Measurements from ENCODE around the gene HSPB2.

HSPB2 gene

GRCh38 chr11:111937844-111938243 lies 25.3 kb downstream of the HSPB2 start:
- Histone ChIP-seq H3K27me3 (ENCODE audit: control insufficient read depth in 3 of 3, insufficient read depth in 3 of 3, low read depth in 1 of 3, low read length in 3 of 3) (no peaks in the 10 kb centered on the region), H3K9ac (ENCODE audit: low read depth, low read length, poor library complexity) (no peak overlapping the region), H3K14ac (ENCODE audit: low read length) (no peak overlapping the region), H2AK5ac (ENCODE audit: low read depth, low read length) (peak overlapping the region; percentile 7), H3K36me3 (replicated peaks in 1 of 2; ENCODE audit: control insufficient read depth in 2 of 2, insufficient read depth in 2 of 2, low read length in 2 of 2) (peaks cover 0 to 16% of the 10 kb centered on the region in 2 donors), H2AFZ (ENCODE audit: low read length) (peak overlapping the region; percentile 81), H2BK5ac (ENCODE audit: low read length) (no peak overlapping the region), H3K18ac (ENCODE audit: low read length) (peak overlapping the region; percentile 91), H3K79me1 (ENCODE audit: low read depth, low read length) (no peaks in the 10 kb centered on the region), H3K23ac (ENCODE audit: low read depth, low read length, poor library complexity) (no peak overlapping the region), H3K4ac (ENCODE audit: low read length) (no peak overlapping the region), H4K91ac (ENCODE audit: low read depth, low read length, poor library complexity) (no peak overlapping the region), H3K4me2 (ENCODE audit: insufficient read depth, low read length, poor library complexity, severe bottlenecking) (peak overlapping the region; percentile 70), H2BK12ac (ENCODE audit: low read length) (no peak overlapping the region), H3K4me3 (ENCODE audit: low read length in 2 of 2) (peak overlapping the region; percentile 54 to 85), H4K8ac (ENCODE audit: low read depth, low read length) (no peak overlapping the region), H2BK120ac (ENCODE audit: low read depth, low read length) (no peak overlapping the region), H3K9me3 (replicated peaks in 1 of 2; ENCODE audit: control insufficient read depth in 2 of 2, insufficient read depth in 1 of 2, low read depth in 1 of 2, low read length in 2 of 2) (no peaks in the 10 kb centered on the region), H3K27ac (replicated peaks; ENCODE audit: low read length) (peak overlapping the region; percentile 93), H2BK15ac (ENCODE audit: low read length) (no peak overlapping the region), H3K4me1 (ENCODE audit: control insufficient read depth in 2 of 2, insufficient read depth in 1 of 2, low read depth in 1 of 2, low read length in 2 of 2) (peaks cover 19 to 36% of the 10 kb centered on the region in 2 donors)
- WGBS, 2 donors (ENCODE audit: extremely low coverage in 2 of 2, insufficient read length in 2 of 2, insufficient replicate concordance in 1 of 2): no CpG with 5 or more reads among the region's 7 CpGs
- no peak for DNase-seq (ENCODE audit: low spot score)

GRCh38 chr11:111938687-111939160 lies 26.2 kb downstream of the HSPB2 start:
- no peaks in the 10 kb centered on the region for H3K9me3 ChIP-seq (replicated peaks in 1 of 2; ENCODE audit: control insufficient read depth in 2 of 2, insufficient read depth in 1 of 2, low read depth in 1 of 2, low read length in 2 of 2)
- no peak overlapping the region for H3K9ac ChIP-seq (ENCODE audit: low read depth, low read length, poor library complexity)
- no peak overlapping the region for H2BK120ac ChIP-seq (ENCODE audit: low read depth, low read length)
- H4K8ac ChIP-seq (ENCODE audit: low read depth, low read length): no peak overlapping the region
- peaks cover 0 to 21% of the 10 kb centered on the region in 2 donors for H3K36me3 ChIP-seq (replicated peaks in 1 of 2; ENCODE audit: control insufficient read depth in 2 of 2, insufficient read depth in 2 of 2, low read length in 2 of 2)
- no peak overlapping the region for H2AK5ac ChIP-seq (ENCODE audit: low read depth, low read length)
- no peak overlapping the region for H3K18ac ChIP-seq (ENCODE audit: low read length)
- peaks cover 19 to 36% of the 10 kb centered on the region in 2 donors for H3K4me1 ChIP-seq (ENCODE audit: control insufficient read depth in 2 of 2, insufficient read depth in 1 of 2, low read depth in 1 of 2, low read length in 2 of 2)
- no peaks in the 10 kb centered on the region for H3K79me1 ChIP-seq (ENCODE audit: low read depth, low read length)
- H2BK5ac ChIP-seq (ENCODE audit: low read length): no peak overlapping the region
- no peak overlapping the region for H2AFZ ChIP-seq (ENCODE audit: low read length)
- H2BK12ac ChIP-seq (ENCODE audit: low read length): no peak overlapping the region
- peak overlapping the region; percentile 41 for H3K27ac ChIP-seq (replicated peaks; ENCODE audit: low read length)
- H3K4me3 ChIP-seq (ENCODE audit: low read length in 2 of 2): no peak overlapping the region
- no peak for DNase-seq (ENCODE audit: low spot score)
- H2BK15ac ChIP-seq (ENCODE audit: low read length): no peak overlapping the region
- H3K23ac ChIP-seq (ENCODE audit: low read depth, low read length, poor library complexity): no peak overlapping the region
- H4K91ac ChIP-seq (ENCODE audit: low read depth, low read length, poor library complexity): no peak overlapping the region
- WGBS, 2 donors (ENCODE audit: extremely low coverage in 2 of 2, insufficient read length in 2 of 2, insufficient replicate concordance in 1 of 2): no CpG with 5 or more reads among the region's 7 CpGs
- no peak overlapping the region for H3K4ac ChIP-seq (ENCODE audit: low read length)
- H3K27me3 ChIP-seq (ENCODE audit: control insufficient read depth in 3 of 3, insufficient read depth in 3 of 3, low read depth in 1 of 3, low read length in 3 of 3): no peaks in the 10 kb centered on the region
- no peak overlapping the region for H3K14ac ChIP-seq (ENCODE audit: low read length)
- H3K4me2 ChIP-seq (ENCODE audit: insufficient read depth, low read length, poor library complexity, severe bottlenecking): no peak overlapping the region

- Histone ChIP-seq H2AFZ (ENCODE audit: low read length) (no peak overlapping the region), H3K4ac (ENCODE audit: low read length) (no peak overlapping the region), H2AK5ac (ENCODE audit: low read depth, low read length) (no peak overlapping the region), H3K4me2 (ENCODE audit: insufficient read depth, low read length, poor library complexity, severe bottlenecking) (no peak overlapping the region), H4K91ac (ENCODE audit: low read depth, low read length, poor library complexity) (no peak overlapping the region), H3K27me3 (ENCODE audit: control insufficient read depth in 3 of 3, insufficient read depth in 3 of 3, low read depth in 1 of 3, low read length in 3 of 3) (no peaks in the 10 kb centered on the region), H2BK120ac (ENCODE audit: low read depth, low read length) (no peak overlapping the region), H3K23ac (ENCODE audit: low read depth, low read length, poor library complexity) (no peak overlapping the region), H3K18ac (ENCODE audit: low read length) (no peak overlapping the region), H2BK12ac (ENCODE audit: low read length) (no peak overlapping the region), H3K79me1 (ENCODE audit: low read depth, low read length) (no peaks in the 10 kb centered on the region), H2BK15ac (ENCODE audit: low read length) (no peak overlapping the region), H4K8ac (ENCODE audit: low read depth, low read length) (no peak overlapping the region), H3K36me3 (replicated peaks in 1 of 2; ENCODE audit: control insufficient read depth in 2 of 2, insufficient read depth in 2 of 2, low read length in 2 of 2) (peaks cover 0 to 34% of the 10 kb centered on the region in 2 donors), H2BK5ac (ENCODE audit: low read length) (no peak overlapping the region), H3K14ac (ENCODE audit: low read length) (no peak overlapping the region), H3K4me3 (ENCODE audit: low read length in 2 of 2) (no peak overlapping the region), H3K4me1 (ENCODE audit: control insufficient read depth in 2 of 2, insufficient read depth in 1 of 2, low read depth in 1 of 2, low read length in 2 of 2) (peaks cover 19 to 28% of the 10 kb centered on the region in 2 donors), H3K27ac (replicated peaks; ENCODE audit: low read length) (no peak overlapping the region), H3K9ac (ENCODE audit: low read depth, low read length, poor library complexity) (no peak overlapping the region), H3K9me3 (replicated peaks in 1 of 2; ENCODE audit: control insufficient read depth in 2 of 2, insufficient read depth in 1 of 2, low read depth in 1 of 2, low read length in 2 of 2) (no peaks in the 10 kb centered on the region)
- WGBS, 2 donors (ENCODE audit: extremely low coverage in 2 of 2, insufficient read length in 2 of 2, insufficient replicate concordance in 1 of 2): no CpG with 5 or more reads among the region's 4 CpGs
- no peak for DNase-seq (ENCODE audit: low spot score)
Observed at GRCh38 chr11:111939836-111940604, 27.5 kb downstream of the HSPB2 start.

GRCh38 chr11:111941963-111942362 lies 29.4 kb downstream of the HSPB2 start:
- H3K27me3 ChIP-seq (ENCODE audit: control insufficient read depth in 3 of 3, insufficient read depth in 3 of 3, low read depth in 1 of 3, low read length in 3 of 3): no peaks in the 10 kb centered on the region
- H2BK120ac ChIP-seq (ENCODE audit: low read depth, low read length): no peak overlapping the region
- no peak overlapping the region for H3K4me3 ChIP-seq (ENCODE audit: low read length in 2 of 2)
- no peak overlapping the region for H3K14ac ChIP-seq (ENCODE audit: low read length)
- H3K4me1 ChIP-seq (ENCODE audit: control insufficient read depth in 2 of 2, insufficient read depth in 1 of 2, low read depth in 1 of 2, low read length in 2 of 2): peaks cover 14 to 15% of the 10 kb centered on the region in 2 donors
- H3K36me3 ChIP-seq (replicated peaks in 1 of 2; ENCODE audit: control insufficient read depth in 2 of 2, insufficient read depth in 2 of 2, low read length in 2 of 2): peaks cover 0 to 42% of the 10 kb centered on the region in 2 donors
- no peak overlapping the region for H2BK12ac ChIP-seq (ENCODE audit: low read length)
- no peak overlapping the region for H4K8ac ChIP-seq (ENCODE audit: low read depth, low read length)
- H3K9ac ChIP-seq (ENCODE audit: low read depth, low read length, poor library complexity): no peak overlapping the region
- no CpG with 5 or more reads among the region's 5 CpGs for WGBS, 2 donors (ENCODE audit: extremely low coverage in 2 of 2, insufficient read length in 2 of 2, insufficient replicate concordance in 1 of 2)
- H3K27ac ChIP-seq (replicated peaks; ENCODE audit: low read length): no peak overlapping the region
- no peak overlapping the region for H2AFZ ChIP-seq (ENCODE audit: low read length)
- no peak overlapping the region for H4K91ac ChIP-seq (ENCODE audit: low read depth, low read length, poor library complexity)
- H3K4ac ChIP-seq (ENCODE audit: low read length): no peak overlapping the region
- H2BK5ac ChIP-seq (ENCODE audit: low read length): no peak overlapping the region
- DNase-seq (ENCODE audit: low spot score): no peak
- no peak overlapping the region for H2AK5ac ChIP-seq (ENCODE audit: low read depth, low read length)
- H3K79me1 ChIP-seq (ENCODE audit: low read depth, low read length): no peaks in the 10 kb centered on the region
- H3K23ac ChIP-seq (ENCODE audit: low read depth, low read length, poor library complexity): no peak overlapping the region
- no peak overlapping the region for H3K4me2 ChIP-seq (ENCODE audit: insufficient read depth, low read length, poor library complexity, severe bottlenecking)
- no peak overlapping the region for H2BK15ac ChIP-seq (ENCODE audit: low read length)
- no peaks in the 10 kb centered on the region for H3K9me3 ChIP-seq (replicated peaks in 1 of 2; ENCODE audit: control insufficient read depth in 2 of 2, insufficient read depth in 1 of 2, low read depth in 1 of 2, low read length in 2 of 2)
- no peak overlapping the region for H3K18ac ChIP-seq (ENCODE audit: low read length)
